ENCODE data around the gene NDUFS4. TPM values are rescaled to one million over a fixed set of nuclear protein-coding genes. Genes with fewer than 3 reads are reported as not detected.
"Not testable (repeated sequence)": the region's sequence is repeated elsewhere in the genome, so short reads cannot be mapped to it uniquely, and the experiment has no call there.

Gene NDUFS4
- 100 to 1,000 TPM; 139 to 152 (median 146) TPM for polyA plus RNA-seq (ENCODE audit: insufficient read length in 4 of 4)

DNA sequence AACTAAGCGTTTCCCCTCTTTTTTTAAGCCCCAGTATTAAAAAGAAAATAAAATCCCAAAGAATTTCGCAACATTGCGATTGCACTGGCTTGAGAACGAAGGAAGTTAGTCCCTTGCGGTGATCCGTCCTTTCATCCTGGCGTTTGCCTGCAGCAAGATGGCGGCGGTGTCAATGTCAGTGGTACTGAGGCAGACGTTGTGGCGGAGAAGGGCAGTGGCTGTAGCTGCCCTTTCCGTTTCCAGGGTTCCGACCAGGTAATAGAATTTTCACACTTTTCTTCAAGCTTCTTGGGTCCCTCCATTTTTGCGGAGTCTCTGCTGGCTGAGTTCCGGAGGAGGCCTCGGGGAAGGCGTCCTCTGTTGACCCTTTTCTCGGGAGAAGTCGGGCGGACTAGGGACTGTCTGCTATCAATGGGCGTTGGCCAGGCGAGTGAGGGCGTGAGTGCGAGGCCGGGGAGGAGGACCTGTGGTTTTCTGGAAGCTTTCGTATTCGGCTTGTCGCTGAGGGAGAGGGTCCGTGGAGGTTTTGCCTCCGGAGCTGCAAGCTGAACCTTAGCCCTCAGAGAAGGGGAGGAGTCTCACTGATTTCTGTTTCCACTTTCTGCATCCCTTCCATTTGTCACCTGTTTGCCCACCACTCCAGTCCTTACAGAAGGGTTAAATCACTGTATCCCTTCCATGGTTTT is at the start of gene NDUFS4:
NDUFS4 (plus strand) TSS at position 134 of the 686 bp plus-strand sequence; CDS start at position 158, 24 bp downstream.
- DNase-seq (ENCODE audit: low read depth in 4 of 4, low spot score in 3 of 4) = peak; percentile 80 to 84 (median 82)

DNA sequence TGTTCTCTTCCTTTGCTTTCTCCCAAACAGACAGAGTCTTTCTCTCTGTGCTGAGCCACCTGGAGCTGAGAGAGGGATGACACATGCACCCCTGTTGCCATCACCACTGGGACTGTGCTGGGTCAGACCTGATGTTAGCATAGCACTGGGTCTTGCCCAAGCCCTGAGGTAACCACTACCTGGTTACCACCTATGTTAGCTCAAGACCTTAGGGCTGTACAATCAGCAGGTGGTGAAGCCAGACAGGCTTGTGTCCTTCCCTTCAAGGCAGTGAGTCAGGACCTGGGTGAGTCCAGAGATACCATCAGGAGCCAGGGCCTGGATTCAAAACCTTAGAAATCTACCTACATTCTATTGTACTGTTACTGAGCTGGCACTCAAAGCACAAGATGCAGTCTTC is 47.9 kb upstream of the NDUFS4 start:
- DNase-seq (ENCODE audit: low read depth in 4 of 4, low spot score in 3 of 4) = no peak

DNA sequence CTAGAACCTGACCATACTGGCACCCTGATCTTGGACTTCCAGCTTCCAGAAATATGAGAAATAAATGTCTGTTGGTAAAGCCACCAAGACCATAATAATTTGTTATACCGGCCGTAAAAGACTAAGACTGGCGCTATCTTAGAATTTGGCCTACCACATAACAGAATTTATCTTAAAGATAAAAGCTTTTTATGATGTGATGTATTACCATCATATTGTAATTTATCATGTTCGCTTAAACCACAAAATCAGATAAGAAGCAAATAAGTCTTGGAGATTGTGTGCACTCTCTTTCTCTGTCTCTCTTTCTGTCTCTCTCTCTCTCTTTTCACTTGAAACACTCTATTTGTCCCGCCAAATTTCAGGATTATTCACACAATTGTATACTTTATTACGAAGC is 44.5 kb upstream of the NDUFS4 start:
- DNase-seq (ENCODE audit: low read depth in 4 of 4, low spot score in 3 of 4) = no peak

DNA sequence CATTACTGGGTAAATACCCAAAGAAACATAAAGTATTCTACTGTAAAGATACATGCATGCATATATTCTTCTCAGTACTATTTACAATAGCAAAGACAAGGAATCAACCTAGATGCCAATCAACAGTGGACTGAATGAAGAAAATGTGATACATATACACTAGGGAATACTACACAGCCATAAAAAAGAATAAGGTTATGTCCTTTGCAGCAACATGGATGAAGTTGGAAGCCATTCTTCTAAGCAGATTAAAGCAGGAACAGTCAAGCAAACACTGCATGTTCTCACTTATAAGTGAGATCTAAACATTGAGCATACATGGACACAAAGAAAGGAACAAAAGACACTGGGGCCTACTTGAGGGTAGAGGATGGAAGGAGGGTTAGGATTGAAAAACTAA is 39.6 kb upstream of the NDUFS4 start:
- no peak for DNase-seq (ENCODE audit: low read depth in 4 of 4, low spot score in 3 of 4)

DNA sequence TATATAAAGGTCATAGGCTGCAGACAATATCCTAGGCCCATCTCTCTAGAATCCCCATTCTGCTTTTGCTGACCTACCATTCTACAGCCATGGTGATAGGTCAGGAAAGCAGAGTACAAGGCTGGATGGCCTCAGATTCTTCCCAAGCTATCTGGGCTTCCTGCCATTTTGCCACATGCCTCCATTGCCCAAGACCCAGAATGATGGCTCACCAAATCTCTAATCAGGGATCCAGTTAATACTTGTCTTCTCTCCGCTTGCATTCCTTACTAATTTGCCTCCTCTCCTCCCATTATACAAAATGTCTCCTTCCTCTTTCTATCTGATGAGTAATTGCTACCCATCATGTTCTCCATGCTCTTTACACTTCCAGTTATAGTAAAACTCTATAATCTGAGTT is 22.7 kb upstream of the NDUFS4 start:
- DNase-seq (ENCODE audit: low read depth in 4 of 4, low spot score in 3 of 4) = no peak

DNA sequence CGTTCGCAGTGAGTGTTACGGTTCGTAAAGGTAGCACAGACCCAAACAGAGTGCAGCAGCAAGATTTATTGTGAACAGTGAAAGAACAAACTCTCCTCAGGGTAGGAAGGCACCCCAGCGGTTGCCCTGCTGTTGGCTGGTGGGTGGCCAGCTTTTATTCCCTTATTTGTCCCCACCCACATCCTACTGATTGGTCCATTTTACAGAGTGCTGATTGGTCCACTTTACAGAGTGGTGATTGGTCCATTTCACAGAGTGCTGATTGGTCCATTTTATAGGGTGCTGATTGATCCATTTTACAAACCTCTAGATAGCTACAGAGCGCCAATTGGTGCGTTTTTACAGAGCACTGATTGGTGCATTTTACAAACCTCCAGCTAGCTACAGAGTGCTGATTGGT is 19.7 kb upstream of the NDUFS4 start:
- not testable (repeated sequence) for DNase-seq (ENCODE audit: low read depth in 4 of 4, low spot score in 3 of 4)

DNA sequence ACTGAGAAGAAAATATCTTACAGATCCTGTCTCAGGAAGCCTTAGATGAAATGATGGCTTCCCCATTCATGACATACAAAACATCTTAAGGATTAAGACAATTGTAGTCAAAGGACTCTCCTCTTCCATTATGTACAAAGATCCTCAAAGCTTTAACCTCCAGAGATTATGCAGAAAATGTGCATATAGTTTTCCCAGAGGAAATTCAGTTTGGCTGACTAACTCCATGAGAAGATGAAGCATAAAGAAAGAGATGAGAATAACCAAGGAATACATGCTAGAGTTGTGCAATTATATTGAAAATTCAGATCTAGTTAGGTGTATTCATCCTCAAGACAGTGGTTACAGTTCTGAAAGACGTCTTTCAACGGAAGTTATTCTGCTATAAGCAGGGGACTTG is 18.6 kb upstream of the NDUFS4 start:
- no peak for DNase-seq (ENCODE audit: low read depth in 4 of 4, low spot score in 3 of 4)

DNA sequence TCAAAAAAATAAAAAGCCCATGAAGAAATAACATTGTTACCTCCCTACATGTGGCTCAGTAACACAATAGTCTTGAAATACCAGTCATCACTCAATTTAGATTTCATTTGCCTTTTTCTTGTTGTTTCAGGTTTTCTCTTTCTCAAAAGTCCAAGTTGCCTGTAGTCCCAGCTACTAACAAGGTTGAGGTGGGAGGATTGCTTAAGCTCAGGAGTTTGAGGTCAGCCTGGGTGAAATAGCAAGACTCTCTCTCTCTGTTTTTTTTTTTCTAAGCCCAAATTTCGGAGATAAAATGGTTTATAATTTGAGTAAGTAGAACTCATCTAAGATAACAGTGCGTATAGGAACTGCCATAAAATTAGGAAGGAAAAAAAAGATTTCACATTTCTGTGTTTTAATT is 17.5 kb upstream of the NDUFS4 start:
- no peak for DNase-seq (ENCODE audit: low read depth in 4 of 4, low spot score in 3 of 4)

DNA sequence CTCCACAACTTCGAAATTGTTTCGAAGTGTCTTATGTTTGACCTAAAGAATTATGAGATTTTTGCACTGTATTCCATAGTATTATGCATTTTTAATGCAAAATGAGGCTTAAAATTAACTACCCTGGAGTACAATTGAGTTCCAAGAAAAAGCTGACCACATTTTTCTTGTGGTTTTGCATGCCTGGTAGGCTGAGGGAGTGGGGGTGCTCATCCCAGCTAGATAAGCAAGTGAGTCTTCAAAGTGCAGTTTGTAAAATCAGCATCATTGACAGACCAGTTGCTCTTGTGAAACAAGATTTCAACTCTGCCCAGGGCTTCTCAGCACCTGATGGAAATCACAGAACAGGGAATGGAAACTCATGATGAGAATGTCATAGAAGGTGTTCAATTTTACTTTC is 17.0 kb upstream of the NDUFS4 start:
- DNase-seq (ENCODE audit: low read depth in 4 of 4, low spot score in 3 of 4) = no peak

DNA sequence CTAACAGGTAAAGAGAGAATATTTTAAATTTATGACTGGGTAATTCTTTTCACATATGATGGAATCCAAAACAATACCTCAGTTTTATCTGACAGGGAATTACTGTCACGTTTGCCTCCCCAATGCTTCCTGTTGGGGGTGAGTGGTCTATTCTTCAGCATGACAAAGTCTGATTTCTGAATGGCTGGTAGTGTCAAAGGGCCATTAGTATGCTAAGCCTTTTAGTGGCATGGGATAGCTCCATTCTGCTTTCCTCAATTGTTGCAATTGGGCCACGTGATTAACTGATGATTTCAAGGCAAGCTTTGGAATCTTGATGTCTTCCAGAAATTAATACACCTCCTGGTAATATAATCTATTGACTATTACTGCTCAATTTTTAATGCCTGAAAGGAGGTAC is 14.7 kb upstream of the NDUFS4 start:
- DNase-seq (ENCODE audit: low read depth in 4 of 4, low spot score in 3 of 4) = no peak

DNA sequence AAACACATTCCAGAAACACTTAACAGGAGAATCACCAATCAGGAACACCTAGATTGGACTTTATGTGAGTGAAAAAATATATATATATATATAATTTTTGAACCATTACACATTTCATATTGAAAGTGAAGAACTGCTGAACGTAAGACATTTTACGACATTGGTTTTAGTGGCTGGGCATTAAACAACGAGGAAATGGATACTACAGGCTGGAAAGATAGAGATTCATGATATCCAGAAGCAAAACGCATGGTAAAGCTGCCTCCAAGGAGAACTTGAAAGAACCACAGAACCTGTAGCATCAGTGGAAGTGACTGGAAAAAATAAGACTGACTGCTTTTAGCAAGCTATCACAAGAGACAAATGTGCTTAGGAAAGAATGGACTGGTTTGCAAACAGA is 13.2 kb upstream of the NDUFS4 start:
- DNase-seq (ENCODE audit: low read depth in 4 of 4, low spot score in 3 of 4) = no peak

DNA sequence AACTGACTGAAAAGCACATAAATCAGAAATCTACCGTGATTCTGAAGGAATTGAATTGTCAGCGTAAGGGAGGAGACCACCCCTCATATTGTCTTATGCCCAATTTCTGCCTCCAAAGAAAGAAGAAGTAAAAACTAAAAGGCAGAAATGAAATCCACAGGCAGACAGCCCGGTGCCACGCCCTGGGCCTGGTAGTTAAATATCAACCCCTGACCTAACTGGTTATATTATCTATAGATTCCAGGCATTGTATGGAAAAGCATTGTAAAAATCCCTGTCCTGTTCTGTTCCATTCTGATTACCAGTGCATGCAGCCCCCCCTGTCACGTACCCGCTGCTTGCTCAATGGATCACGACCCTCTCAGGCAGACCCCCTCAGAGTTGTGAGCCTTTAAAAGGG is 11.9 kb upstream of the NDUFS4 start:
- DNase-seq (ENCODE audit: low read depth in 4 of 4, low spot score in 3 of 4) = not testable (repeated sequence)

DNA sequence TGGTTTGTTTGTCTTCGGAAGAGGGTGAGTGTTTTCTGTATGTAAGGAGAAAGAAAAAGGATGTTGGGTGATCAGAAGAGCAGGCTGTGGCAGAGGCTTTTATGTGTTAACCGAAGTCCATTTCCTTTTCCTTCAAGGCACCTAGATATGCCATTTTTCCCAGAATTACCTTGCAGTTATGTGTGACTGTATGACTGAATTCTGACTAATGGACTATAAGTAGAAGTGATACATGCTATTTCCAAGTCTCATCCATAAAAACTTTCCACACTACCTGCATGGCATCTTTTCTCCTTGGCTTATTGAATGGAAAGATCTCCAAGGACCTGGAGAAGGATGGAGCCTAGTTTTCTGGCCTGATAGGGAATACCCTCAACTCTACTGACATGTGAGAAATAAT is 10.6 kb upstream of the NDUFS4 start:
- DNase-seq (ENCODE audit: low read depth in 4 of 4, low spot score in 3 of 4) = no peak

DNA sequence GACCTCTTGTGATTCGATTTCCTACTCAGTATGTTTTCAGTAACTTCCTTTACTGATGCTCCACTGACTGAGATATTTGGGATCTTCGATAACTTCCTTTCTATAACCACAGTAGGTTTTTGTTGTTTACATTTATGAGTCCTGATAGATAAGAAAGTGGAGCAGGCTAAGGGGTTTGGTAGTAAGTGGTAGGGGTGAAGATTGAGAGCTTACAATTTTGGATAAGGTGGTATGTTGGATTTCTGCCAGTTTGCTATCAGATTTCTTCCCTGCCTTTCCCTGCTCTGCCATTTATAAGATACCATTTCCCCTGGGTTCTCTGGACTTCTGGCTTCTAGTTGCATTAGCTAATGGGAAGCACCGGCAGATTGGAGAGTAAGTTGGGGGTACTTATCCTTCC is 7.9 kb upstream of the NDUFS4 start:
- DNase-seq (ENCODE audit: low read depth in 4 of 4, low spot score in 3 of 4) = no peak

DNA sequence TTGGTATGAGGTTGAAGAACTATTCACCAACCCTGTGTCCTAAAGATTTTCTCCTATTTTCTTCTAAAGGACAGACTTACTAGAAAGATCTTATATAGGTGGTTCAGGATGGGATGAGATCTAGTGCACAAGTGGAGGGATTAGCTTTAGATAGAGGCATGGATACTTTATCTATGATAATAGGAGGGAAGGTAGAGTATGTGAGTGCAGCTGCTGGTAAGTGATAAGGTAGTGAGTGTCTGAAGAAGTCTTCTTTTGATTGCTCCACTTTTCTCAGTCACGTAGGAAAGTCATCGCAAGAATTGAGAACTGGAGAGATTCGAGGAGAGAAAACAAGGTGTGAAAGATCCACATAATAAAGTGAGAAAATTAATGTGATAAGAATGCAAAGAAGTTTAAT is 6.0 kb upstream of the NDUFS4 start:
- no peak for DNase-seq (ENCODE audit: low read depth in 4 of 4, low spot score in 3 of 4)

DNA sequence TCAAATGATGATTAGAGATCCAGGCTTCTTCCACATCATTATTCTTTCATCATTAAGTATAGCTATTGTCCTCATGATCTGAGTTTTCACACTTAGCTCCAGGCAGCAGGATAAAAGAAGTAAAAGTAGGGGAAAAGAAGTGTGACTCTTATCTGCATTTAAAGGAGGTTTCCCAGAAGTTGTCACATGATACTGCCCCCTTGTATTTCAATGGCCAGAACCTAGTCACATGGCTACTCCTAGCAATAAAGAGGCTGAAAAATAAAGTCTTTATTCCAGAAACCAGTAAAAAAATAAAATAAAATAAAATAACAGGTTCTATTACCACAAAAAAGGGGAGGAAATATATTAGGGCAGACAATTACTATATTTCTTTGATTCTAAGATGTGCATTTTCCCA is 5.3 kb upstream of the NDUFS4 start:
- no peak for DNase-seq (ENCODE audit: low read depth in 4 of 4, low spot score in 3 of 4)

DNA sequence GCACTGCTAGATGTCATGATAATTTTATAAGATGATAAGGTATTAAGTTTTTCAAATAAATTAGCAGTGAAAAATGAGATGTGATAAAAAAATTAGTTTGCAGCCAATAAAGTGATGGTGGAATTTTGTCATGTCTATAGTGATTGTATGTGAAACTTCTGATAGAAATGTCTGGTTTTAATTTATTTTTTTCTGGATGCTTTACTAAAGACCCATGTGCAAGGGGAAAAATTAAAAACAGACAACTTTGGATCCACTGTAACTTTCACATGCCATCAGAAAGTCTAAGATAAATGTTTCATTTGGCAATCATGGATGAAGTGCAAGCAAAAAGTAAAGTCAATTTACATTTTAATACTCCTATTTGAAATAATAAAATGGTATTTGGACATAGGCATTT is 4.4 kb upstream of the NDUFS4 start:
- DNase-seq (ENCODE audit: low read depth in 4 of 4, low spot score in 3 of 4) = no peak

DNA sequence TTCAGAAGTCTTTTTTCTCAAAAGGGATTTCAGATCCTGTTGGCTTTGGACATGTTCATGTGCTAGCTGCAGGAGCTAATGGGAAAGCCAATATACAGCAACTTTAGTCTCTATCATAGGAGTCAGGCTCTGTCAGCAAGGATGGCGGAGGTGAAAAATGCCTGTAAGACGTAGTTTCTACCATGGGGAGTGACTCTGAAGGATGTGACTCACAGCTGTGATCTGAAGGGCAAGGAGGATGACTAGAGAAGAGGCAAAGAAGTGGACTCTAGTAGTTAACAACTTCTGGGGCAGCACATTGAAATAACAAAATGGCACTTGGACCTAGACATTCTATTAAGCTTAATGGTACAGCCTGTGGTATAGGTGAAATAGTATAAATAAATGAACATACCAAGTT is 3.1 kb upstream of the NDUFS4 start:
- no peak for DNase-seq (ENCODE audit: low read depth in 4 of 4, low spot score in 3 of 4)

DNA sequence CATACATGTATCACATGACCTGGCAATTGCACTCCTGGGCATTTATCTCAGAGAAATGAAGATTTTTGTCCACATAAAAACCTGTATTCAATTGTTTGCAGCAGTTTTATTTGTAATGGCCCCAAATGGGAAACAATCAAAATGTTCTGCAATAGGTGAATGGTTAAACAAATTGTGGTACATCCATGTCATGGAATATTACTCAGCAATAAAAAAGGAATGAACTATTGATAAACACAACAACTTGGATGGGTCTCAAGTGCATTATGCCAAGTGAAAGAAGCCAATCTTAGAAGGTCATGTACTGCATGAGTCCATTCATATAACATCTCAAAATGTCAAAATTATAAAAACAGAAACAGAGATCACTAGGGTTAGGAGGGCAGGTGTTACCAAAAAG is 1.5 kb upstream of the NDUFS4 start:
- no peak for DNase-seq (ENCODE audit: low read depth in 4 of 4, low spot score in 3 of 4)

DNA sequence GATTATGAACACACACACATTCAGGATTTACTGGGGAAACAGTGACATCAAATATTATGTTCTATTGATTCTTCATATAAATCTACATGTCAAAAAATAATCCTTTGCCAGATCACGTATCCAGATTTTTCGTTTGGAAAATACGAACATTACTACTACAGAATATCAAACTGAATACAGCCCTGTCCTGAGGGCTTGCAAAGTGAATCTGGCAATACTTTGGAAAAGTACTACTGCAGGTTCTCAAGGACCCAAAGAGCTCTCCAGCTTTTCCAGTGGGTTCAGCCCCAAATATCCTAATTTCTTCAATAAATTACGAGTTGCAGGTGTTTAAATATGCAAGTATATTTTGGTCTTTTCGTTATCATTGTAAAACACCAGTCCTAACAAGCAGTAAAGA is 411 bp upstream of the NDUFS4 start:
- no peak for DNase-seq (ENCODE audit: low read depth in 4 of 4, low spot score in 3 of 4)

DNA sequence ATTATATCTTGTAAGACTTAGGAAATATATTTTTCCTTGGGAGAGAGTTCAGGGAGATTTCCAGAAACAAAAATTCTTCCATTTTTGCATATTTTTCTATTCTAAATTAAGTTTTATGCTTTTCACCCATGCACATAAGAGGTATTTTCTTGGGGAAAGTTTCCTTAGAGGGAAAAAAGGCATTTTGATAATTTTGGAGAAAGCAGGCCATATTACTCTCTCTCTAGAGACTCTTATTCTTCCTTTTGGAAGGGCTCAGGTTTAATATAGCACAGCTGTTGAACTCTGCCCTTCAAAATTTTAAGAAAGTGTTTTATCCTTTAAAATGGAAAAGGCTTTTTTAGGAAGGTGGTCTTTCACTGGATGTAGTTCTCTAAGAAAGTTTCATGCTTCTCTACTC is 8.0 kb downstream of the NDUFS4 start:
- no peak for DNase-seq (ENCODE audit: low read depth in 4 of 4, low spot score in 3 of 4)

DNA sequence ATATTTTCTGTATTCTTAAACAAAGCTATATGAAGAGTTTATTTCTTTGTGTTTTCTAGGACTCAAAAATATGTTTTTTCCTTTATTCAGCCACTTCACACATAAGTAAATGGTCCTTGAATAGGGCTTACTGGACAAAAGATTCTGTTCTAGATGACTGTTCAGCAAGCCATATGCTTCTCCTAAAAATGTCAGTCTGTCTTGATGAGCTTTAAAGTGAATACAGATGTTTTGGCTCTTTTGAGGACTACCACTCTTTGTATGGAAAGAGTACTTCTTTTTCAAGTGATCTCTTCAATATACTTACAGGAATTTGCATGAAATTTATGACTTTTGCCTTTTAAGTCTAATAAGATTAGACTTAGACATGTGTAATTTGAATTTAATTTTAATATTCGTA is 8.4 kb downstream of the NDUFS4 start:
- peak in 2 of 4 donors; percentile 25 to 26 for DNase-seq (ENCODE audit: low read depth in 4 of 4, low spot score in 3 of 4)

DNA sequence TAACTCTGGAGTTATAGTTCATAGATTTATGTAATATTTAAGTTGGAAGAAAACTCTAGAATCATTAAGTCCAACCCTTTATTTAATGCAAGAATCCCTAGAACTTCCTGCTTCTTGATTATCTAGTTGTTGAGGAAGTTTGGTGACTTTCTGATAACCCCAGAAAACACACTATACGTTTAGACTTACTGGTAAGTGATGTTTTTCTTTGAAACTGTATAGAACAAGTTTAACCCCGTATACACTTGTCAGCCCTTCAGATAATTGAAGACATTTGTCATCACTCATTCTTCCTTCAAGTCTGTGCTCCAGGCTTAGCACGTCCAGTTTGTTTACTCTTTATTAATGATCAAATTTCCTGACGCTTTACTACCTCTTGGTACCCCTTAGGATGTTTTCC is 9.0 kb downstream of the NDUFS4 start:
- DNase-seq (ENCODE audit: low read depth in 4 of 4, low spot score in 3 of 4) = no peak

Measured in right renal pelvis (tissue), 4 donors.